Chondrocyte (in vitro differentiated cells): ENCODE data around the gene CDH16. TPM values are rescaled to one million over a fixed set of nuclear protein-coding genes. Genes with fewer than 3 reads are reported as not detected.

Source experiments
- DNase-seq: peaks from one replicate; pipeline ENCODE4 v3.0.0; 2021; ENCODE audit warnings: mixed read lengths, low spot score
- H3K27ac Mint-ChIP-seq: one replicate; pipeline ENCODE4 v1.8.0; 2021; ENCODE audit warnings: mild to moderate bottlenecking, moderate library complexity, mixed read lengths; ENCODE audit not compliant: unreplicated experiment
- H3K27me3 Mint-ChIP-seq: 2 replicates; pipeline ENCODE4 v1.8.0; 2021; ENCODE audit warnings: low read depth, mixed read lengths
- H3K36me3 Mint-ChIP-seq: 2 replicates; pipeline ENCODE4 v1.8.0; 2021; ENCODE audit warnings: low read depth, mixed read lengths
- H3K4me1 Mint-ChIP-seq: 2 replicates; pipeline ENCODE4 v1.8.0; 2021; ENCODE audit warnings: low read depth, mild to moderate bottlenecking, mixed read lengths
- H3K4me3 Mint-ChIP-seq: one replicate; pipeline ENCODE4 v1.8.0; 2021; ENCODE audit warnings: mild to moderate bottlenecking, moderate library complexity, mixed read lengths; ENCODE audit not compliant: unreplicated experiment
- H3K9me3 Mint-ChIP-seq: 2 replicates; pipeline ENCODE4 v1.8.0; 2021; ENCODE audit warnings: low read depth, mixed read lengths
- total RNA-seq: library from RNA; stranded (reverse); gene quantifications from 3 replicates; pipeline ENCODE4 v1.2.1, GENCODE V29; 2021
- TF ChIP-seq, protein P1 (sequence below): fragments of 200-600 bp; sonication (generic); IDR thresholded peaks from 2 replicates; pipeline ENCODE4 v1.5.0; 2021; ENCODE audit warnings: antibody characterized with exemption, mild to moderate bottlenecking, moderate library complexity

The CDH16 gene
- total RNA-seq, 1 donor from 2014 or later = not detected

DNA sequence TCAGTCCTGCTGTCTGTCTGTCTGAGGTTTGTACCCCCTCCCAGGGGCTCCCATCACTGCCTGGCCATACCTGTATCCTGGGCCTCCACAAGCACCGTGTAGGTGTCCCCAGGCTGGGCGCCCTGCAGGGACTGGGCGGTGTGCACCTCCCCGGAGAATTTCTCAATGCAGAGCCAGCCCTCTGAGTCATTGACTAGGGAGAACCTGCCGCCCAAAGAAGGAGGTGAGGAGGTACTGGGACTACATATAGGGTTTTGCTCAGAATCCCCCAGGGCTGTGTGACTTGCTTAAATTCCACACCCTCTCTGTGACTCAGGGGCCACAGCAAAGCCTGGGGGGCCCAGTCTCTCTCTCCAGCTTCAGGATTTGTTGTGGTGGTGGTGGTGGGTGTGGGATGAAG lies 7.6 kb downstream of the CDH16 start:
- peak; percentile 69 for DNase-seq
- H3K4me1 Mint-ChIP-seq = no peaks in the 10 kb centered on the region
- no peaks in the 10 kb centered on the region for H3K9me3 Mint-ChIP-seq
- H3K4me3 Mint-ChIP-seq = no peak overlapping the region
- no peaks in the 10 kb centered on the region for H3K36me3 Mint-ChIP-seq
- no peak overlapping the region for H3K27ac Mint-ChIP-seq
- TF ChIP-seq, protein P1, sequence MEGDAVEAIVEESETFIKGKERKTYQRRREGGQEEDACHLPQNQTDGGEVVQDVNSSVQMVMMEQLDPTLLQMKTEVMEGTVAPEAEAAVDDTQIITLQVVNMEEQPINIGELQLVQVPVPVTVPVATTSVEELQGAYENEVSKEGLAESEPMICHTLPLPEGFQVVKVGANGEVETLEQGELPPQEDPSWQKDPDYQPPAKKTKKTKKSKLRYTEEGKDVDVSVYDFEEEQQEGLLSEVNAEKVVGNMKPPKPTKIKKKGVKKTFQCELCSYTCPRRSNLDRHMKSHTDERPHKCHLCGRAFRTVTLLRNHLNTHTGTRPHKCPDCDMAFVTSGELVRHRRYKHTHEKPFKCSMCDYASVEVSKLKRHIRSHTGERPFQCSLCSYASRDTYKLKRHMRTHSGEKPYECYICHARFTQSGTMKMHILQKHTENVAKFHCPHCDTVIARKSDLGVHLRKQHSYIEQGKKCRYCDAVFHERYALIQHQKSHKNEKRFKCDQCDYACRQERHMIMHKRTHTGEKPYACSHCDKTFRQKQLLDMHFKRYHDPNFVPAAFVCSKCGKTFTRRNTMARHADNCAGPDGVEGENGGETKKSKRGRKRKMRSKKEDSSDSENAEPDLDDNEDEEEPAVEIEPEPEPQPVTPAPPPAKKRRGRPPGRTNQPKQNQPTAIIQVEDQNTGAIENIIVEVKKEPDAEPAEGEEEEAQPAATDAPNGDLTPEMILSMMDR = no peak
- peaks cover 15% of the 10 kb centered on the region for H3K27me3 Mint-ChIP-seq

DNA sequence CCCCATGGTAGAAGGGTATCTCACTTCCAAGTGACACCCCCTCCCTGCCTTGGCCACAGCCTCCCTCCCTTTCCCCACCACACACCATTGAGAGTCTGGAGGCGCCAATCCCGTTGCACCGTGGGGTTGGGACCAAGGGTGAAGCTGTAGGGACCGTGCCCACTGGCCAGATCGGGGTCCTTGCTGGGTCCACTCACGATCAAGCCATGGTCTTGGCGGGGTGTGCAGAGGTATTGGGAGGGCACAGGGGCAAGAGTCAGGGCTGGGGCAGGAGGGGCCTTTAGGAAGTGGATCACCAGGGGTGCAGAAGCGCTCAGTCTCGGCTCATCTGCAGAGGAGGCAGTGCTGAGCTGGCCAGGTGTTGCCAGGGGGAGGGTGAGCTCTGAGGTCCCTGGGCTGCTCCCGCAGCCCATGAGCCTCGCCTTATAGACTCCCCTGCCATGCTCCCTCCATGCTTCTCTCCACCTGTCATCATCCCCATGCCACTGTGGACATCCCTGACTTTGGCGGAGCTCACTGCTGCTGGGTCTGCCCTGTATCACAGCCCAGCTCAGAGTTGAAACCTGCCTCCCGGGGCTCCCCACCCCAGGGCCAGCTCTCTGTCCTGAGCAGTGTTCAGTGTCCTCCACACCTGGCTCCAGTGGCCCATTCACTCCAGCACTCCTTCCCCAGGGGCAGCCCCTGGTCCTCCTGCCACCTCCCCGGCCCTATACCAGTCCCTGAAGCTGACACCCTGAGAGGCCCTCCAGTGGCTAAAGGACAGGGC lies 8.3 kb downstream of the CDH16 start:
- no peak overlapping the region for H3K27ac Mint-ChIP-seq
- H3K4me1 Mint-ChIP-seq = peaks cover 5% of the 10 kb centered on the region
- H3K4me3 Mint-ChIP-seq = no peak overlapping the region
- H3K36me3 Mint-ChIP-seq = no peaks in the 10 kb centered on the region
- peaks cover 14% of the 10 kb centered on the region for H3K27me3 Mint-ChIP-seq
- TF ChIP-seq, protein P1 = no peak
- H3K9me3 Mint-ChIP-seq = no peaks in the 10 kb centered on the region
- peak; percentile 75 for DNase-seq

DNA sequence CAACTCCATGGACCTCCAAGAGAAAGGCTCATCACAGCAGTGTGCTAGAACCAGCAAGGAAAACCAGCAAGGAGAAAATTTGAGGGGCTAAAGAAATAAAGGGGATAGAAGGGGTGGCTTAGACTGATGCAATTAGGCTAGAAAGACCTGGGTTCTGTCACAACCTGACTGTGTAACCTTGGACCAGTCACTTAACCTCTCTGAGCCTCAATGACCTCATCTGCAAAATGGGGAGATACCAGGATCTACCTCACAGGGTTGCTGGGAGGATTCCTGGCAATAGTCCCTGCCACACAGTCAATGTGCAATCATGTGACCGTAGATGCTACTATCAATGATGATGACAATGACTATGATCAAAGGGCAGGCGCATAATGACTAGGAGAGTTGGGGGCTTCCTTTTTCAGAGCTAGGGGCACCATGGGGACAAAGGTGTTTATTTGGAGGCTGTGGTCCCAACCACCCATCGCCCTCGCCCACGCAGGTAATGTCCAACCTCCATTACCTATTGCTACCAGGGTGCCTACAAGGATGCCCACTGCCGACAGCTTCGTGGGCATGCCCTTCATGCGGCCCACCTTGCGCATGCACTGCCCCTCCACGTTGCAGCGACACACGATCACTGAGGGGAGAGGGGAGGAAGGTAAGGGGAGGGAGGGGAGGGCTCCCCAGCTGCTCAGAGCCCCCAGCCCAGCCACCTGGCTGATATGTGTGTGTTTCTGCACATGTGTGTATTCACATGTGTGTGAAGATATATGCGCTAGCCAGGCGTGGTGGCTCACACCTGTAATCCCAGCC lies 9.7 kb downstream of the CDH16 start:
- TF ChIP-seq, protein P1 = no peak
- Mint-ChIP-seq H3K27me3 (peaks cover 6% of the 10 kb centered on the region), H3K4me1 (peaks cover 18% of the 10 kb centered on the region), H3K27ac (no peak overlapping the region), H3K9me3 (no peaks in the 10 kb centered on the region), H3K4me3 (no peak overlapping the region), H3K36me3 (no peaks in the 10 kb centered on the region)
- DNase-seq = peak; percentile 46

DNA sequence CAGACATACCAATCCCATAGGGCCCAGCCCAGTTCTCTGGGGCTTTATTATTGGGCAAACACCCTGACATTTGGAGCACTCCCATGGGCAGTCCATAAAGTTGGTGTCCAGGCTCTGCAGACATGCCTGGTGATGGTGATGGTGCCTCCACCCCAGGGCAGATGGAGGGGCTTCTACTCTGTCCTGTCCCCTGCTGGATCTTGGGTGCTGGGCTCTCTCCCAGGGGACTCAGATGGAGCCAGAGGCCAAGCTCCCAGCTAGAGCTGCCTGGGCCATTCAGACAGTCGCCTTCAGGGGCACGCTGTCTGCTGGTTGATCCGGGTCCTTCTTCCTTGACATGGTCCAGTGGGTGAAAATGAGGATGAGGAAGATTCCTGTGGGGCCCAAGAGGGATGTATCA lies 10.6 kb downstream of the CDH16 start:
- no peaks in the 10 kb centered on the region for H3K9me3 Mint-ChIP-seq
- peaks cover 6% of the 10 kb centered on the region for H3K27me3 Mint-ChIP-seq
- TF ChIP-seq, protein P1 = no peak
- peaks cover 26% of the 10 kb centered on the region for H3K4me1 Mint-ChIP-seq
- DNase-seq = peak; percentile 59
- H3K4me3 Mint-ChIP-seq = no peak overlapping the region
- no peak overlapping the region for H3K27ac Mint-ChIP-seq
- H3K36me3 Mint-ChIP-seq = no peaks in the 10 kb centered on the region
